ENCODE results near the gene MATN1. TPM values are rescaled to one million over a fixed set of nuclear protein-coding genes. Genes with fewer than 3 reads are reported as not detected.
A peak's percentile ranks its signal among the peaks of the same experiment; 100 is the strongest.

The MATN1 gene
- total RNA-seq, 1 donor from 2014 or later: 0.54 TPM

- H3K36me3 Mint-ChIP-seq (ENCODE audit: low read depth): no peaks in the 10 kb centered on the region
- H3K9me3 Mint-ChIP-seq: no peaks in the 10 kb centered on the region
- H3K27ac Mint-ChIP-seq (ENCODE audit: unreplicated experiment): no peak overlapping the region
- H3K4me3 Mint-ChIP-seq: no peak overlapping the region
- H3K27me3 Mint-ChIP-seq (ENCODE audit: low read depth): no peaks in the 10 kb centered on the region
- peaks cover 34% of the 10 kb centered on the region for H3K4me1 Mint-ChIP-seq
- DNase-seq (ENCODE audit: low read depth, low spot score): no peak
- no peak for TF ChIP-seq CTCF (conservative IDR thresholded peaks at IDR 0.05)
Observed at GRCh38 chr1:30747033-30748008, 23.9 kb upstream of the MATN1 start.

- DNase-seq (ENCODE audit: low read depth, low spot score): no peak
- H3K4me1 Mint-ChIP-seq: peaks cover 34% of the 10 kb centered on the region
- H3K27me3 Mint-ChIP-seq (ENCODE audit: low read depth): no peaks in the 10 kb centered on the region
- TF ChIP-seq CTCF (conservative IDR thresholded peaks at IDR 0.05): no peak
- no peaks in the 10 kb centered on the region for H3K36me3 Mint-ChIP-seq (ENCODE audit: low read depth)
- H3K9me3 Mint-ChIP-seq: no peaks in the 10 kb centered on the region
- H3K4me3 Mint-ChIP-seq: no peak overlapping the region
- H3K27ac Mint-ChIP-seq (ENCODE audit: unreplicated experiment): peak overlapping the region; percentile 78
Observed at GRCh38 chr1:30746212-30747032, 23.0 kb upstream of the MATN1 start.

- Mint-ChIP-seq H3K9me3 (no peaks in the 10 kb centered on the region), H3K4me3 (no peak overlapping the region), H3K36me3 (ENCODE audit: low read depth) (no peaks in the 10 kb centered on the region), H3K27ac (ENCODE audit: unreplicated experiment) (no peak overlapping the region), H3K27me3 (ENCODE audit: low read depth) (no peaks in the 10 kb centered on the region), H3K4me1 (peaks cover 34% of the 10 kb centered on the region)
- TF ChIP-seq CTCF (conservative IDR thresholded peaks at IDR 0.05): no peak
- DNase-seq (ENCODE audit: low read depth, low spot score): no peak
Observed at GRCh38 chr1:30745834-30746208, 22.4 kb upstream of the MATN1 start.

GRCh38 chr1:30745156-30745833, 21.9 kb upstream of the MATN1 start:
- no peak for DNase-seq (ENCODE audit: low read depth, low spot score)
- H3K27ac Mint-ChIP-seq (ENCODE audit: unreplicated experiment): no peak overlapping the region
- H3K9me3 Mint-ChIP-seq: no peaks in the 10 kb centered on the region
- no peaks in the 10 kb centered on the region for H3K36me3 Mint-ChIP-seq (ENCODE audit: low read depth)
- H3K27me3 Mint-ChIP-seq (ENCODE audit: low read depth): no peaks in the 10 kb centered on the region
- TF ChIP-seq CTCF (conservative IDR thresholded peaks at IDR 0.05): no peak
- peaks cover 34% of the 10 kb centered on the region for H3K4me1 Mint-ChIP-seq
- no peak overlapping the region for H3K4me3 Mint-ChIP-seq

DNA sequence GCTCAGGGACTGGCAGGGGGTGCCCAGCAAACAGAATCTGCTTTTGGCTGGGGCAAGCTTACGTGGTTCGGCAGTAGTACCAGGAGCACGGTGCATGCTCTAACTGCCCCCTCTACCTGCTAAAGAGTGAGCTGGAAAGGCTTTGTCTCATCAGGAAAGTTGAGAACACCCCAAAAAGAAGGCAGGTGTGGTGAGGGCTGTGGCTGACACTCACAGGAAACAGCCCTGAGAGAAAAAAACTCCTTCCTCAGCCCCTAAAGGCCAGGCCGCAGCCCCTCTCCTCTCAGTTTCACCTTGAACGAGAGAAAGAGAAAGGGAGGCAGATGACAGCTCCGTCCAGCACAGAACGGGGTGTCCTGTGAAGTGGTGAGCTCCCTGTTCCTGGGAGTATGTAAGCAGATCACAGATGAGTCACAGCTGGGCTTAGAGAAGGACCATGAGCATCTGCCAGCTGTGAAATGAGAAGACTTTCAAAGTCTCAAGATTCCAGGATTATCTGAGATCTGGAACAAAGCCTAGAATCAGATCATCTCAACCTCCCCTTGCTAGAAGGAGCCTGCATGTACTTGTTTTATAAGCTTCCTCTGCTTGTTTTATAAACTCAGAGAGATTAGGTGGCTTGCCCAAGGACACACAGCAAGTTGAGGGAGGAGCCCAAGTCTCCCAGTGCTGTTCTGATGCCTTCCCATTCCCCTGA, 20.8 kb upstream of the MATN1 start:
- Mint-ChIP-seq H3K27ac (ENCODE audit: unreplicated experiment) (no peak overlapping the region), H3K4me1 (peaks cover 29% of the 10 kb centered on the region)
- no peak for DNase-seq (ENCODE audit: low read depth, low spot score)

More for the DNA sequence above, 20.8 kb upstream of the MATN1 start:
- Mint-ChIP-seq H3K9me3 (no peaks in the 10 kb centered on the region), H3K27me3 (ENCODE audit: low read depth) (no peaks in the 10 kb centered on the region), H3K36me3 (ENCODE audit: low read depth) (no peaks in the 10 kb centered on the region), H3K4me3 (no peak overlapping the region)
- TF ChIP-seq CTCF (conservative IDR thresholded peaks at IDR 0.05): no peak

All from neural crest cell (in vitro differentiated cells).